GM23338 (cell line): ENCODE measurements around the gene LDLRAD3. TPM values are rescaled to one million over a fixed set of nuclear protein-coding genes. Genes with fewer than 3 reads are reported as not detected.

Experiments used
- ATAC-seq: fragments of 200-7000 bp; cut with Tn5 transposase; 3 replicates; pipeline ENCODE4 v1.9.1; 2020
- DNase-seq: peaks from one replicate; pipeline ENCODE4 v3.0.0-alpha.2; 2015; ENCODE audit warnings: low spot score
- H2AFZ ChIP-seq: fragments of 200-600 bp; sonication (generic); 2 replicates; pipeline ENCODE4 v1.8.0; 2016; ENCODE audit warnings: antibody characterized with exemption, mild to moderate bottlenecking, moderate library complexity
- H3F3A ChIP-seq: fragments of 200-600 bp; sonication (generic); replicated peaks from 2 replicates; pipeline ENCODE4 v1.8.0; 2017; ENCODE audit warnings: antibody characterized with exemption, mixed run types, low read depth
- H3K27ac ChIP-seq: fragments of 200-600 bp; sonication (generic); 2 replicates; pipeline ENCODE4 v1.6.1; 2016; ENCODE audit warnings: low read depth
- H3K27me3 ChIP-seq: fragments of 200-600 bp; sonication (generic); 2 replicates; pipeline ENCODE4 v1.8.0; 2016; ENCODE audit warnings: mild to moderate bottlenecking, mixed run types, moderate library complexity; ENCODE audit not compliant: insufficient read depth
- H3K36me3 ChIP-seq: fragments of 200-600 bp; sonication (generic); 2 replicates; pipeline ENCODE4 v1.8.0; 2016; ENCODE audit warnings: mild to moderate bottlenecking; ENCODE audit not compliant: insufficient read depth
- H3K4me1 ChIP-seq: fragments of 200-600 bp; sonication (generic); 2 replicates; pipeline ENCODE4 v1.8.0; 2016; ENCODE audit warnings: mild to moderate bottlenecking, moderate library complexity; ENCODE audit not compliant: insufficient read depth
- H3K4me2 ChIP-seq: fragments of 200-600 bp; sonication (generic); 2 replicates; pipeline ENCODE4 v1.7.1; 2017; ENCODE audit warnings: mixed run types
- H3K4me3 ChIP-seq: fragments of 200-600 bp; sonication (generic); 2 replicates; pipeline ENCODE4 v1.6.1; 2016; ENCODE audit warnings: mixed run types
- H3K79me2 ChIP-seq: fragments of 200-600 bp; sonication (generic); replicated peaks from 2 replicates; pipeline ENCODE4 v1.8.0; 2017; ENCODE audit warnings: mild to moderate bottlenecking; ENCODE audit not compliant: insufficient read depth
- H3K9me2 ChIP-seq: fragments of 200-600 bp; sonication (generic); 2 replicates; pipeline ENCODE4 v1.8.0; 2017; ENCODE audit not compliant: insufficient read depth
- H4K20me1 ChIP-seq: fragments of 200-600 bp; sonication (generic); replicated peaks from 2 replicates; pipeline ENCODE4 v1.8.0; 2017; ENCODE audit warnings: mild to moderate bottlenecking; ENCODE audit not compliant: insufficient read depth
- H3K27ac Mint-ChIP-seq: 2 replicates; pipeline ENCODE4 v1.8.0; 2020; ENCODE audit warnings: inconsistent platforms, mild to moderate bottlenecking, moderate library complexity, mixed read lengths
- H3K27me3 Mint-ChIP-seq: 3 replicates; pipeline ENCODE4 v1.8.0; 2022; ENCODE audit warnings: low read depth, mild to moderate bottlenecking, moderate library complexity, mixed read lengths, inconsistent platforms; ENCODE audit not compliant: insufficient read depth, poor library complexity
- H3K36me3 Mint-ChIP-seq: 3 replicates; pipeline ENCODE4 v1.8.0; 2021; ENCODE audit warnings: low read depth, mild to moderate bottlenecking, inconsistent platforms, moderate library complexity, mixed read lengths
- H3K4me1 Mint-ChIP-seq: 3 replicates; pipeline ENCODE4 v1.8.0; 2020; ENCODE audit warnings: mild to moderate bottlenecking, inconsistent platforms, mixed read lengths
- H3K4me3 Mint-ChIP-seq: 3 replicates; pipeline ENCODE4 v1.8.0; 2021; ENCODE audit warnings: moderate library complexity, mild to moderate bottlenecking, inconsistent platforms, mixed read lengths
- H3K9me3 Mint-ChIP-seq: 3 replicates; pipeline ENCODE4 v1.8.0; 2020; ENCODE audit warnings: moderate library complexity, mild to moderate bottlenecking, inconsistent platforms, mixed read lengths
- CREB1 ChIP-seq: fragments of 250-450 bp; sonication (Bioruptor Pico); IDR thresholded peaks from 2 replicates; pipeline ENCODE4 v1.5.0; 2020; ENCODE audit warnings: low read depth, mild to moderate bottlenecking, moderate library complexity
- EZH2phosphoT487 ChIP-seq: fragments of 200-600 bp; sonication (generic); IDR thresholded peaks from one replicate; pipeline ENCODE4 v1.8.1; 2018; ENCODE audit warnings: antibody characterized with exemption; ENCODE audit not compliant: unreplicated experiment
- JUNB ChIP-seq: IDR thresholded peaks from one replicate; pipeline ENCODE4 v1.6.1; 2016; ENCODE audit warnings: antibody characterized with exemption; ENCODE audit not compliant: unreplicated experiment
- NANOG ChIP-seq: IDR thresholded peaks from 2 replicates; pipeline ENCODE4 v1.6.1; 2016; ENCODE audit warnings: antibody characterized with exemption, borderline replicate concordance
- POLR2AphosphoS5 ChIP-seq: IDR thresholded peaks from 2 replicates; pipeline ENCODE4 v1.6.1; 2016; ENCODE audit warnings: antibody characterized with exemption, low read depth
- STAT1 ChIP-seq: IDR thresholded peaks from one replicate; pipeline ENCODE4 v1.6.1; 2016; ENCODE audit warnings: antibody characterized with exemption; ENCODE audit not compliant: unreplicated experiment
- ZNF462 ChIP-seq: fragments of 250-450 bp; sonication (Bioruptor Pico); IDR thresholded peaks from 2 replicates; pipeline ENCODE4 v1.5.0; 2020; ENCODE audit warnings: mild to moderate bottlenecking, moderate library complexity
- polyA plus RNA-seq: library from polyadenylated mRNA; unstranded; fragments of >200 nt; fragmentation: Nextera tagmentation; extraction: Ambion mirVana; gene quantifications from 2 replicates; pipeline ENCODE4 v1.2.1, GENCODE V29; 2016
- total RNA-seq: library from RNA; depleted of rRNA; stranded (reverse); fragments of >200 nt; shearing (Covaris generic); gene quantifications from 2 replicates; pipeline ENCODE4 v1.2.3, GENCODE V29; 2014
- TF ChIP-seq, protein P1 (sequence below): IDR thresholded peaks from 2 replicates; pipeline ENCODE4 v1.6.1; 2016; ENCODE audit warnings: antibody characterized with exemption

LDLRAD3 gene
- total and polyA plus RNA-seq, 2 experiments from 2014 or later = 8.5 to 19.4 TPM

GRCh38 chr11:35974882-35975589 lies 31.2 kb downstream of the LDLRAD3 start (continued):
- TF ChIP-seq ZNF462 (CRISPR knock-in tag) (no peak), JUNB (no peak), CREB1 (CRISPR knock-in tag) (no peak), POLR2AphosphoS5 (no peak), EZH2phosphoT487 (no peak), STAT1 (no peak), NANOG (no peak)
- TF ChIP-seq, protein P1, sequence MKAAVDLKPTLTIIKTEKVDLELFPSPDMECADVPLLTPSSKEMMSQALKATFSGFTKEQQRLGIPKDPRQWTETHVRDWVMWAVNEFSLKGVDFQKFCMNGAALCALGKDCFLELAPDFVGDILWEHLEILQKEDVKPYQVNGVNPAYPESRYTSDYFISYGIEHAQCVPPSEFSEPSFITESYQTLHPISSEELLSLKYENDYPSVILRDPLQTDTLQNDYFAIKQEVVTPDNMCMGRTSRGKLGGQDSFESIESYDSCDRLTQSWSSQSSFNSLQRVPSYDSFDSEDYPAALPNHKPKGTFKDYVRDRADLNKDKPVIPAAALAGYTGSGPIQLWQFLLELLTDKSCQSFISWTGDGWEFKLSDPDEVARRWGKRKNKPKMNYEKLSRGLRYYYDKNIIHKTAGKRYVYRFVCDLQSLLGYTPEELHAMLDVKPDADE = no peak

DNA sequence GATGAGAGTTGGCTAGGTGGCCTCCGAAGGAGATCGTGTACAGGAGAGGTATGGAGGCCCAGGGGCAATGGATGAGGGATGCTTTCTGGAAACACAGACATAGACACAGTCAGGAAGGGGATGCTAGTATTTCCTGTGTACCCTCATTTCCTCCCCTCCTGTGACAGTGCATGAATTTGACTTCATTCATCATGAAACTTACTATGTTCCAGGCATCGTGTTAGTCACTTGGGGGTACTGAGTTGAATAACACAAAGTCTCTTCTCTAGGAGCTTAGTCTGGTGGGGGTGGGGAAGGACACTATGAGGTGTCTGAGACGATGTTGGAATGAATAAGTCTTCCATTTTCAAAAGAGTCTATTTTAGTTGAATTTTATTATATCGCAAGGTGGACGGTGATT lies 32.6 kb downstream of the LDLRAD3 start:
- Mint-ChIP-seq H3K27ac (no peak overlapping the region), H3K4me1 (peaks cover 44% of the 10 kb centered on the region), H3K27me3 (peaks cover 18% of the 10 kb centered on the region), H3K4me3 (no peak overlapping the region), H3K9me3 (peaks cover 31% of the 10 kb centered on the region), H3K36me3 (peaks cover 56% of the 10 kb centered on the region)
- Histone ChIP-seq H3K27me3 (no peaks in the 10 kb centered on the region), H3K4me2 (no peak overlapping the region), H4K20me1 (peaks cover 10% of the 10 kb centered on the region), H2AFZ (no peak overlapping the region), H3F3A (no peaks in the 10 kb centered on the region), H3K9me2 (0 out of 2 replicates have a peak, but pooled peaks cover 6% of the 10 kb centered on the region), H3K36me3 (0 out of 2 replicates have a peak, but pooled peaks cover 4% of the 10 kb centered on the region), H3K27ac (no peak overlapping the region), H3K4me3 (no peak overlapping the region), H3K4me1 (peaks cover 35% of the 10 kb centered on the region), H3K79me2 (peaks cover 89% of the 10 kb centered on the region)
- ATAC-seq (no peak), DNase-seq (no peak)
- TF ChIP-seq, protein P1 = no peak
